Measurements from ENCODE around the gene RESF1.

DNA sequence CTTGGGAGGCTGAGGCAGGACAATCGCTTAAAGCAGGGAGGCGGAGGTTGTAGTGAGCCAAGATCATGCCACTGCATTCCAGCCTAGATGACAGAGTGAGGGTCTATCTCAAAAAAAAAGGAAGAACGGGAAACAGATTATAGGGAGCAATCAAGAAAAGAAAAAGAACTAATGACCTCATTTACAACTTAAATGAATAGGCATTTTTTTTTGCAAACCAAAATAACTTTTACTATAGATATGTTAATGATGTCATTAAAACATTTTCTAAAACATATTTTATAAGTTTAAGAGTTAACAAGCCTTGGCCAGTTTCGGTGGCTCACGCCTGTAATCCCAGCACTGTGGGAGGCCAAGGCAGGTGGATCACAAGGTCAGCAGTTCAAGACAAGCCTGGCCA, 6.8 kb upstream of the RESF1 start:
- TF ChIP-seq, protein P1, sequence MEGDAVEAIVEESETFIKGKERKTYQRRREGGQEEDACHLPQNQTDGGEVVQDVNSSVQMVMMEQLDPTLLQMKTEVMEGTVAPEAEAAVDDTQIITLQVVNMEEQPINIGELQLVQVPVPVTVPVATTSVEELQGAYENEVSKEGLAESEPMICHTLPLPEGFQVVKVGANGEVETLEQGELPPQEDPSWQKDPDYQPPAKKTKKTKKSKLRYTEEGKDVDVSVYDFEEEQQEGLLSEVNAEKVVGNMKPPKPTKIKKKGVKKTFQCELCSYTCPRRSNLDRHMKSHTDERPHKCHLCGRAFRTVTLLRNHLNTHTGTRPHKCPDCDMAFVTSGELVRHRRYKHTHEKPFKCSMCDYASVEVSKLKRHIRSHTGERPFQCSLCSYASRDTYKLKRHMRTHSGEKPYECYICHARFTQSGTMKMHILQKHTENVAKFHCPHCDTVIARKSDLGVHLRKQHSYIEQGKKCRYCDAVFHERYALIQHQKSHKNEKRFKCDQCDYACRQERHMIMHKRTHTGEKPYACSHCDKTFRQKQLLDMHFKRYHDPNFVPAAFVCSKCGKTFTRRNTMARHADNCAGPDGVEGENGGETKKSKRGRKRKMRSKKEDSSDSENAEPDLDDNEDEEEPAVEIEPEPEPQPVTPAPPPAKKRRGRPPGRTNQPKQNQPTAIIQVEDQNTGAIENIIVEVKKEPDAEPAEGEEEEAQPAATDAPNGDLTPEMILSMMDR (conservative IDR thresholded peaks at IDR 0.05), result no peak
- TF ChIP-seq EZH2 (IDR thresholded peaks at IDR 0.05; ENCODE audit: low read depth), result no peak
